Lung (tissue), 12 donors: Measurements from ENCODE around the gene ENTHD1. TPM values are rescaled to one million over a fixed set of nuclear protein-coding genes. Genes with fewer than 3 reads are reported as not detected.
"Not testable (repeated sequence)": the region's sequence is repeated elsewhere in the genome, so short reads cannot be mapped to it uniquely, and the experiment has no call there.

Experiments
- ATAC-seq: fragments of 200-7000 bp; cut with Tn5 transposase; one replicate; pipeline ENCODE4 v1.9.1; 2020; ENCODE audit warnings: moderate number of reproducible peaks; ENCODE audit not compliant: insufficient read depth, low FRiP score
- DNase-seq, 3 donors: peaks; one replicate each; pipeline ENCODE4 v3.0.0-alpha.2; 2013 to 2017
- H3K27ac ChIP-seq, 2 donors: one replicate each; pipeline ENCODE4 v1.5.1; 2013; ENCODE audit warnings: mild to moderate bottlenecking in 2 of 2, moderate library complexity in 2 of 2, control low read depth in 1 of 2, inconsistent platforms in 1 of 2, low read depth in 1 of 2, low read length in 1 of 2
- H3K27me3 ChIP-seq, 3 donors: one replicate each; pipeline ENCODE4 v1.5.1; 2013; ENCODE audit warnings: low read length in 2 of 3; ENCODE audit not compliant: control insufficient read depth in 3 of 3, insufficient read depth in 3 of 3
- H3K36me3 ChIP-seq, 4 donors: one replicate each; pipeline ENCODE4 v1.5.1; 2013; ENCODE audit warnings: low read length in 4 of 4, mild to moderate bottlenecking in 1 of 4, moderate library complexity in 1 of 4; ENCODE audit not compliant: control insufficient read depth in 4 of 4, insufficient read depth in 4 of 4
- H3K4me1 ChIP-seq, 5 donors: one replicate each; pipeline ENCODE4 v1.5.1; 2013; ENCODE audit warnings: low read length in 5 of 5, mild to moderate bottlenecking in 2 of 5, moderate library complexity in 1 of 5; ENCODE audit not compliant: control insufficient read depth in 5 of 5, insufficient read depth in 5 of 5
- H3K4me3 ChIP-seq: one replicate; pipeline ENCODE4 v1.5.1; 2013; ENCODE audit warnings: mild to moderate bottlenecking, control low read depth, moderate library complexity
- H3K9ac ChIP-seq, 2 donors: one replicate each; pipeline ENCODE4 v1.5.1; 2013; ENCODE audit warnings: low read length in 2 of 2, control low read depth in 1 of 2; ENCODE audit not compliant: insufficient read depth in 1 of 2
- H3K9me3 ChIP-seq, 4 donors: one replicate each; pipeline ENCODE4 v1.5.1; 2013; ENCODE audit warnings: low read length in 3 of 4, mild to moderate bottlenecking in 1 of 4, moderate library complexity in 1 of 4; ENCODE audit not compliant: control insufficient read depth in 4 of 4, insufficient read depth in 3 of 4
- WGBS, 2 donors: extraction: QIAGEN DNeasy Blood & Tissue Kit; methylation state at CpG; one replicate each; pipeline ENCODE4 v1.1.7; 2013; 5-methylcytosine and 5-hydroxymethylcytosine counted together
- polyA plus RNA-seq, 2 donors: library from polyadenylated mRNA; stranded (reverse); fragments of 200-250 nt; gene quantifications; one replicate each; pipeline ENCODE4 v1.2.1, GENCODE V29; 2013
- total RNA-seq, 2 donors: library from RNA; depleted of rRNA in 1 of 2; stranded (reverse); fragments of >200 nt in 1 of 2; gene quantifications; one replicate each; pipeline ENCODE4 v1.2.1, GENCODE V29; 2014 to 2021
- TF ChIP-seq, protein P1 (sequence below): IDR thresholded peaks from 2 replicates; pipeline ENCODE4 v1.5.1; 2012; ENCODE audit warnings: mild to moderate bottlenecking; ENCODE audit errors: control extremely low read depth, extremely low read depth
- donor health status: control.
- donor health status: control.
- donor health status: Bipolar disorder and iron deficiency.
- donor health status: healthy.
- donor health status: DM: yes; HTN: yes; CAD: no.

ENTHD1 gene
- total and polyA plus RNA-seq, 4 donors = 0.04 to 0.15 TPM; not detected in 2

DNA sequence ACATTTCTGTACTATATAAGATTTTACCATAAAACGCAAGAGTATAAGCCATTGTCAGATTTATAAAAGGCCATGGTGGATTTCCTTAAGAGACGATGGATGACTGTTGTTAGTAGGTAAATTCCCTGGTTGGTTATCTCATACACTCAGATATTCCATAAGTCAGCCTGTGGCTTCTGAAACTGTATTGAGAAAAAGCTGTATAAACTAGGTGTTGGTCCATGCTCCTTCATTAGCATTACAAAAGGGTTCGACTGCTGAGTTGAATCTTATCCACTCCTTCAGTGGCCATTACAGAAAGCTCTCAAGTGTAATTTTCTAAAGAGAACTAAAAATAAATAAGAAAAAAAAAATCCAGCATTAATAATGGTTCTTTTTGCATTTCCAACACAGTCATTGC, 12.6 kb upstream of the ENTHD1 start:
- Histone ChIP-seq H3K36me3 (no peaks in the 10 kb centered on the region), H3K27ac (no peak overlapping the region), H3K9me3 (no peaks in the 10 kb centered on the region), H3K4me3 (no peak overlapping the region), H3K4me1 (no peaks in the 10 kb centered on the region), H3K9ac (no peak overlapping the region), H3K27me3 (peaks cover 0 to 45% (median 16%) of the 10 kb centered on the region in 3 donors)
- TF ChIP-seq, protein P1, sequence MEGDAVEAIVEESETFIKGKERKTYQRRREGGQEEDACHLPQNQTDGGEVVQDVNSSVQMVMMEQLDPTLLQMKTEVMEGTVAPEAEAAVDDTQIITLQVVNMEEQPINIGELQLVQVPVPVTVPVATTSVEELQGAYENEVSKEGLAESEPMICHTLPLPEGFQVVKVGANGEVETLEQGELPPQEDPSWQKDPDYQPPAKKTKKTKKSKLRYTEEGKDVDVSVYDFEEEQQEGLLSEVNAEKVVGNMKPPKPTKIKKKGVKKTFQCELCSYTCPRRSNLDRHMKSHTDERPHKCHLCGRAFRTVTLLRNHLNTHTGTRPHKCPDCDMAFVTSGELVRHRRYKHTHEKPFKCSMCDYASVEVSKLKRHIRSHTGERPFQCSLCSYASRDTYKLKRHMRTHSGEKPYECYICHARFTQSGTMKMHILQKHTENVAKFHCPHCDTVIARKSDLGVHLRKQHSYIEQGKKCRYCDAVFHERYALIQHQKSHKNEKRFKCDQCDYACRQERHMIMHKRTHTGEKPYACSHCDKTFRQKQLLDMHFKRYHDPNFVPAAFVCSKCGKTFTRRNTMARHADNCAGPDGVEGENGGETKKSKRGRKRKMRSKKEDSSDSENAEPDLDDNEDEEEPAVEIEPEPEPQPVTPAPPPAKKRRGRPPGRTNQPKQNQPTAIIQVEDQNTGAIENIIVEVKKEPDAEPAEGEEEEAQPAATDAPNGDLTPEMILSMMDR = no peak
- DNase-seq (no peak), ATAC-seq (no peak)
- WGBS, 2 donors = 54 to 85% methylated on average over 3 of the region's 3 CpGs

DNA sequence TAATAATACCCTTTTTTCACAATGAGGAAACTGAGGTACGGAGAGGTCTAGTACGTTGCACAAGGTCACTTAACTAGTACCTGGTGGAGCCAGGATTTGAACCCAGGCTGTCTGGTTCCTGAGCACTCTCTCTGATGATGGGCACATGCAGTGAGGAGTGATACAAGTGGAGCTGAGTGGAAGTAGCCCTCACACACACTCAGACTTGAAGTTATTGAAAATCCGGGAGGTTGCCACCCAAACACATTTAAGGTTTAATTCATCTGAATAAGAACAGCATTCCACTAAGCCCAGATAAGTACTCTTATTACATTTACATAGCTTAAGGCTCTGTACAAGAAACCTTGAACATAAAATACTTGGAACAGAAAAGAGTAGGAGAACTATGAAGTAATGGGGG, 12.1 kb upstream of the ENTHD1 start:
- H3K4me1 ChIP-seq = no peaks in the 10 kb centered on the region
- no peak overlapping the region for H3K4me3 ChIP-seq
- no peaks in the 10 kb centered on the region for H3K9me3 ChIP-seq
- TF ChIP-seq, protein P1 = no peak
- peak in 1 of 3 donors; percentile 47 for DNase-seq
- H3K27ac ChIP-seq = no peak overlapping the region
- H3K27me3 ChIP-seq = peaks cover 0 to 49% (median 16%) of the 10 kb centered on the region in 3 donors
- ATAC-seq = no peak
- H3K9ac ChIP-seq = no peak overlapping the region
- 60 to 88% methylated on average over 3 of the region's 3 CpGs for WGBS, 2 donors
- H3K36me3 ChIP-seq = no peaks in the 10 kb centered on the region

DNA sequence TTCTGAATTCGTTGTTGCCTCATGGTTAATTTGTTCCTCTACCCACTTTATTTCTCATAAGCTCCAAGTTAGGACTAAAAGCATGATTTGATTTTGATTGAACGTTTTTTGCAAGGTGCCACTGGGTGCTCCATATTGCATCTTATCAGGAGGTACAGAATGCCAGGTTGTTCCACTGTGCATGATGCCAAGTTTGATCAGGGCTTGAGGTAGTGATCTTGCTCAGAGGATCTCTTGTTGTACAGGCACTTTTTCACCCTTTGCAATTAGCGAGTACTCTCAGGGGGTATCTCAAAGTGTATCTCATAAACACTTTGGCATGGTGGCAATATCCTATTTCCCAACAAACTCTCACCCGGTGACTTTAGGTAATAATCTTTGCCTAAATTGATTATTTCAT, 11.3 kb upstream of the ENTHD1 start:
- Histone ChIP-seq H3K36me3 (no peaks in the 10 kb centered on the region), H3K9ac (no peak overlapping the region), H3K27ac (no peak overlapping the region), H3K4me3 (no peak overlapping the region), H3K27me3 (peaks cover 0 to 46% (median 20%) of the 10 kb centered on the region in 3 donors), H3K9me3 (no peaks in the 10 kb centered on the region), H3K4me1 (no peaks in the 10 kb centered on the region)
- 82% methylated on average over 4 of the region's 4 CpGs for WGBS, 2 donors
- no peak for ATAC-seq
- TF ChIP-seq, protein P1 = no peak
- DNase-seq = no peak

DNA sequence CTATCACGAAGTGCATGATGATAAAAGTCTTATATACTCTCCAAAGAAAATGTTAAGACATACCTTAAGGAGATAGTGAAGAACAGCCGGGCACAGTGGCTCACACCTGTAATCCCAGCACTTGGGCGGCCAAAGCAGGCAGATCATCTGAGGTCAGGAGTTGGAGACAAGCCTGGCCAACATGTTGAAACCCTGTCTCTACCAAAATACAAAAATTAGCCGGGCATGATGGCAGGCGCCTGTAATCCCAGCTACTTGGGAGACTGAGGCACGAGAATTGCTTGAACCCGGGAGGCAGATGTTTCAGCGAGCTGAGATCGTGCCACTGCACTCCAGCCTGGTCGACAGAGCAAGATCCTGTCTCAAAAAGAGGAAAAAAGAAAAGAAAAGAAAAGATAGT, 10.5 kb upstream of the ENTHD1 start:
- not testable (repeated sequence) for H3K4me3 ChIP-seq, H3K36me3 ChIP-seq, H3K27ac ChIP-seq

More for the DNA sequence above, 10.5 kb upstream of the ENTHD1 start:
- not testable (repeated sequence) for H3K9ac ChIP-seq, H3K9me3 ChIP-seq, H3K4me1 ChIP-seq, ATAC-seq, DNase-seq
- H3K27me3 ChIP-seq = peaks cover 0 to 39% (median 13%) of the 10 kb centered on the region in 3 donors
- WGBS, 2 donors = 90 to 94% methylated on average over 10 of the region's 10 CpGs
